Skeletal muscle satellite cell (primary cell): ENCODE results near the gene NOC2L.

ENCODE experiments used
- H3K27me3 ChIP-seq: 2 replicates; pipeline ENCODE4 v1.7.0; 2013; ENCODE audit warnings: low read length; ENCODE audit not compliant: control insufficient read depth, insufficient read depth
- H3K36me3 ChIP-seq: 2 replicates; pipeline ENCODE4 v1.7.0; 2013; ENCODE audit warnings: mild to moderate bottlenecking, control low read depth, low read length; ENCODE audit not compliant: insufficient read depth
- H3K4me1 ChIP-seq: 2 replicates; pipeline ENCODE4 v1.7.0; 2013; ENCODE audit warnings: low read length; ENCODE audit not compliant: control insufficient read depth, insufficient read depth
- H3K4me2 ChIP-seq: 2 replicates; pipeline ENCODE4 v1.7.0; 2013; ENCODE audit warnings: mild to moderate bottlenecking, low read length
- H3K4me3 ChIP-seq: 2 replicates; pipeline ENCODE4 v1.7.0; 2013; ENCODE audit warnings: low read length
- H3K9ac ChIP-seq: 2 replicates; pipeline ENCODE4 v1.7.0; 2013; ENCODE audit warnings: mild to moderate bottlenecking, low read depth, low read length, moderate library complexity
- H3K9me3 ChIP-seq: replicated peaks from 2 replicates; pipeline ENCODE4 v1.7.0; 2013; ENCODE audit warnings: mild to moderate bottlenecking, control low read depth, low read length

Gene NOC2L

GRCh38 chr1:913491-914130 lies 45.4 kb downstream of the NOC2L start:
- Histone ChIP-seq H3K4me1 (peaks cover 29% of the 10 kb centered on the region), H3K9ac (no peak overlapping the region), H3K27me3 (peaks cover 42% of the 10 kb centered on the region)

GRCh38 chr1:912740-913301 lies 46.2 kb downstream of the NOC2L start:
- Histone ChIP-seq H3K4me1 (peaks cover 29% of the 10 kb centered on the region), H3K4me3 (no peak overlapping the region), H3K9ac (no peak overlapping the region), H3K36me3 (no peaks in the 10 kb centered on the region), H3K9me3 (no peaks in the 10 kb centered on the region), H3K27me3 (peaks cover 38% of the 10 kb centered on the region), H3K4me2 (no peak overlapping the region)

More at GRCh38 chr1:913491-914130, 45.4 kb downstream of the NOC2L start:
- Histone ChIP-seq H3K4me3 (no peak overlapping the region), H3K4me2 (no peak overlapping the region), H3K36me3 (no peaks in the 10 kb centered on the region), H3K9me3 (no peaks in the 10 kb centered on the region)

- Histone ChIP-seq H3K9ac (no peak overlapping the region), H3K9me3 (no peaks in the 10 kb centered on the region), H3K36me3 (no peaks in the 10 kb centered on the region), H3K4me2 (no peak overlapping the region), H3K4me1 (peaks cover 32% of the 10 kb centered on the region), H3K4me3 (no peak overlapping the region), H3K27me3 (peaks cover 33% of the 10 kb centered on the region)
Observed at GRCh38 chr1:911875-912739, 46.9 kb downstream of the NOC2L start.

GRCh38 chr1:910881-911721 lies 48.0 kb downstream of the NOC2L start:
- peaks cover 32% of the 10 kb centered on the region for H3K27me3 ChIP-seq
- H3K36me3 ChIP-seq = no peaks in the 10 kb centered on the region
- H3K9me3 ChIP-seq = no peaks in the 10 kb centered on the region
- peaks cover 32% of the 10 kb centered on the region for H3K4me1 ChIP-seq
- H3K4me3 ChIP-seq = no peak overlapping the region
- peak overlapping the region; percentile 23 for H3K4me2 ChIP-seq
- H3K9ac ChIP-seq = no peak overlapping the region

GRCh38 chr1:910311-910880 lies 48.7 kb downstream of the NOC2L start:
- Histone ChIP-seq H3K4me3 (peak overlapping the region; percentile 16), H3K4me1 (peaks cover 39% of the 10 kb centered on the region), H3K9me3 (no peaks in the 10 kb centered on the region), H3K4me2 (peak overlapping the region; percentile 69), H3K36me3 (no peaks in the 10 kb centered on the region), H3K9ac (no peak overlapping the region), H3K27me3 (peaks cover 25% of the 10 kb centered on the region)

- Histone ChIP-seq H3K4me3 (peak overlapping the region; percentile 16), H3K36me3 (no peaks in the 10 kb centered on the region), H3K4me2 (peak overlapping the region; percentile 69), H3K4me1 (peaks cover 42% of the 10 kb centered on the region), H3K27me3 (peaks cover 20% of the 10 kb centered on the region), H3K9me3 (no peaks in the 10 kb centered on the region), H3K9ac (no peak overlapping the region)
Observed at GRCh38 chr1:909861-910310, 49.2 kb downstream of the NOC2L start.

- Histone ChIP-seq H3K4me2 (no peak overlapping the region), H3K9ac (no peak overlapping the region), H3K27me3 (peaks cover 10% of the 10 kb centered on the region), H3K4me1 (peaks cover 46% of the 10 kb centered on the region), H3K36me3 (no peaks in the 10 kb centered on the region), H3K4me3 (no peak overlapping the region), H3K9me3 (no peaks in the 10 kb centered on the region)
Observed at GRCh38 chr1:908661-909060, 50.4 kb downstream of the NOC2L start.

GRCh38 chr1:907611-908451 lies 51.2 kb downstream of the NOC2L start:
- Histone ChIP-seq H3K4me1 (peaks cover 46% of the 10 kb centered on the region), H3K27me3 (peaks cover 2% of the 10 kb centered on the region), H3K36me3 (no peaks in the 10 kb centered on the region)

GRCh38 chr1:906600-907420 lies 52.2 kb downstream of the NOC2L start:
- Histone ChIP-seq H3K27me3 (no peaks in the 10 kb centered on the region), H3K9ac (no peak overlapping the region), H3K4me2 (peak overlapping the region; percentile 62), H3K4me1 (peaks cover 46% of the 10 kb centered on the region), H3K36me3 (no peaks in the 10 kb centered on the region), H3K4me3 (peak overlapping the region; percentile 15), H3K9me3 (no peaks in the 10 kb centered on the region)

More at GRCh38 chr1:907611-908451, 51.2 kb downstream of the NOC2L start:
- Histone ChIP-seq H3K4me2 (no peak overlapping the region), H3K9ac (no peak overlapping the region), H3K4me3 (no peak overlapping the region), H3K9me3 (no peaks in the 10 kb centered on the region)
